Inferior parietal cortex (tissue), 1 donor: ENCODE results near the gene FOXA1.

Experiments used
- DNase-seq: peaks from one replicate; pipeline ENCODE4 v3.0.0-alpha.2; 2016; ENCODE audit errors: extremely low spot score

Gene FOXA1

GRCh38 chr14:37602605-37603453 lies 7.8 kb upstream of the FOXA1 start:
- DNase-seq: no peak

- no peak for DNase-seq
Observed at GRCh38 chr14:37601865-37602264, 6.8 kb upstream of the FOXA1 start.

GRCh38 chr14:37600880-37601741 lies 6.1 kb upstream of the FOXA1 start:
- DNase-seq: no peak

GRCh38 chr14:37599507-37600368 lies 4.7 kb upstream of the FOXA1 start:
- no peak for DNase-seq

GRCh38 chr14:37598747-37599506 lies 3.9 kb upstream of the FOXA1 start:
- DNase-seq: no peak

GRCh38 chr14:37597914-37598746 lies 3.1 kb upstream of the FOXA1 start:
- no peak for DNase-seq

- DNase-seq: no peak
Observed at GRCh38 chr14:37597538-37597913, 2.5 kb upstream of the FOXA1 start.

GRCh38 chr14:37596790-37597472 lies 1.9 kb upstream of the FOXA1 start:
- DNase-seq: no peak

GRCh38 chr14:37595809-37596621 lies 966 bp upstream of the FOXA1 start:
- DNase-seq: no peak

- DNase-seq: peak; percentile 39
Observed at GRCh38 chr14:37594238-37594970, 645 bp downstream of the FOXA1 start.

- DNase-seq: no peak
Observed at GRCh38 chr14:37593511-37594237, 1.4 kb downstream of the FOXA1 start.

- no peak for DNase-seq
Observed at GRCh38 chr14:37592482-37593408, 2.3 kb downstream of the FOXA1 start.

- DNase-seq: no peak
Observed at GRCh38 chr14:37591941-37592481, 3.0 kb downstream of the FOXA1 start.

- DNase-seq: no peak
Observed at GRCh38 chr14:37591311-37591940, 3.6 kb downstream of the FOXA1 start.

- DNase-seq: no peak
Observed at GRCh38 chr14:37590428-37591139, 4.5 kb downstream of the FOXA1 start.
